ENCODE data around the gene HS1BP3. TPM values are rescaled to one million over a fixed set of nuclear protein-coding genes. Genes with fewer than 3 reads are reported as not detected.

HS1BP3 gene
- total RNA-seq, 1 donor from 2014 or later: 21.0 TPM

GRCh38 chr2:20669562-20670314 is 18.8 kb upstream of the HS1BP3 start:
- DNase-seq (ENCODE audit: low read depth) (no peak), FAIRE-seq (no peak)
- Histone ChIP-seq H3K27me3 (ENCODE audit: insufficient read depth, low read length) (peaks cover 85% of the 10 kb centered on the region), H3K9ac (ENCODE audit: low read length) (no peak overlapping the region), H3K4me3 (ENCODE audit: insufficient read depth, low read depth, low read length) (no peak overlapping the region), H3K79me2 (ENCODE audit: insufficient read depth, low read length) (no peaks in the 10 kb centered on the region), H3K4me2 (ENCODE audit: low read length) (peak overlapping the region; percentile 50), H4K20me1 (ENCODE audit: insufficient read depth, low read length) (peaks cover 14% of the 10 kb centered on the region), H3K36me3 (ENCODE audit: insufficient read depth, low read length) (no peaks in the 10 kb centered on the region), H2AFZ (ENCODE audit: low read depth, low read length) (no peak overlapping the region), H3K9me3 (ENCODE audit: insufficient read depth, low read depth, low read length) (no peaks in the 10 kb centered on the region), H3K4me1 (ENCODE audit: insufficient read depth, low read length) (peaks cover 8% of the 10 kb centered on the region), H3K27ac (ENCODE audit: low read depth, low read length) (no peak overlapping the region)
- H3K4me1 Mint-ChIP-seq (ENCODE audit: low read depth, unreplicated experiment): peaks cover 2% of the 10 kb centered on the region
- no peak overlapping the region for H3K4me3 Mint-ChIP-seq (ENCODE audit: unreplicated experiment)
- no peak overlapping the region for H3K27ac Mint-ChIP-seq (ENCODE audit: unreplicated experiment)
- peaks cover 62% of the 10 kb centered on the region for H3K27me3 Mint-ChIP-seq (ENCODE audit: low read depth, unreplicated experiment)
- TF ChIP-seq, protein P1, sequence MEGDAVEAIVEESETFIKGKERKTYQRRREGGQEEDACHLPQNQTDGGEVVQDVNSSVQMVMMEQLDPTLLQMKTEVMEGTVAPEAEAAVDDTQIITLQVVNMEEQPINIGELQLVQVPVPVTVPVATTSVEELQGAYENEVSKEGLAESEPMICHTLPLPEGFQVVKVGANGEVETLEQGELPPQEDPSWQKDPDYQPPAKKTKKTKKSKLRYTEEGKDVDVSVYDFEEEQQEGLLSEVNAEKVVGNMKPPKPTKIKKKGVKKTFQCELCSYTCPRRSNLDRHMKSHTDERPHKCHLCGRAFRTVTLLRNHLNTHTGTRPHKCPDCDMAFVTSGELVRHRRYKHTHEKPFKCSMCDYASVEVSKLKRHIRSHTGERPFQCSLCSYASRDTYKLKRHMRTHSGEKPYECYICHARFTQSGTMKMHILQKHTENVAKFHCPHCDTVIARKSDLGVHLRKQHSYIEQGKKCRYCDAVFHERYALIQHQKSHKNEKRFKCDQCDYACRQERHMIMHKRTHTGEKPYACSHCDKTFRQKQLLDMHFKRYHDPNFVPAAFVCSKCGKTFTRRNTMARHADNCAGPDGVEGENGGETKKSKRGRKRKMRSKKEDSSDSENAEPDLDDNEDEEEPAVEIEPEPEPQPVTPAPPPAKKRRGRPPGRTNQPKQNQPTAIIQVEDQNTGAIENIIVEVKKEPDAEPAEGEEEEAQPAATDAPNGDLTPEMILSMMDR (IDR thresholded peaks at IDR 0.05; ENCODE audit: insufficient read depth, low read depth, low read length): no peak
- peak; percentile 99 for TF ChIP-seq EZH2 (IDR thresholded peaks at IDR 0.05; ENCODE audit: insufficient read depth, low read length)
- H3K9me3 Mint-ChIP-seq (ENCODE audit: unreplicated experiment): peaks cover 6% of the 10 kb centered on the region
- H3K36me3 Mint-ChIP-seq (ENCODE audit: low read depth, unreplicated experiment): no peaks in the 10 kb centered on the region

GRCh38 chr2:20668871-20669475 is 18.1 kb upstream of the HS1BP3 start:
- Mint-ChIP-seq H3K4me3 (ENCODE audit: unreplicated experiment) (no peak overlapping the region), H3K36me3 (ENCODE audit: low read depth, unreplicated experiment) (no peaks in the 10 kb centered on the region), H3K27ac (ENCODE audit: unreplicated experiment) (no peak overlapping the region), H3K27me3 (ENCODE audit: low read depth, unreplicated experiment) (peaks cover 70% of the 10 kb centered on the region), H3K4me1 (ENCODE audit: low read depth, unreplicated experiment) (peaks cover 2% of the 10 kb centered on the region), H3K9me3 (ENCODE audit: unreplicated experiment) (peaks cover 6% of the 10 kb centered on the region)
- no peak overlapping the region for H3K4me3 ChIP-seq (ENCODE audit: insufficient read depth, low read depth, low read length)
- peaks cover 6% of the 10 kb centered on the region for H3K4me1 ChIP-seq (ENCODE audit: insufficient read depth, low read length)
- H4K20me1 ChIP-seq (ENCODE audit: insufficient read depth, low read length): peaks cover 16% of the 10 kb centered on the region
- H3K27me3 ChIP-seq (ENCODE audit: insufficient read depth, low read length): peaks cover 92% of the 10 kb centered on the region
- FAIRE-seq: no peak
- no peak for DNase-seq (ENCODE audit: low read depth)
- no peak overlapping the region for H3K27ac ChIP-seq (ENCODE audit: low read depth, low read length)
- no peak overlapping the region for H2AFZ ChIP-seq (ENCODE audit: low read depth, low read length)
- no peaks in the 10 kb centered on the region for H3K79me2 ChIP-seq (ENCODE audit: insufficient read depth, low read length)
- no peak for TF ChIP-seq EZH2 (IDR thresholded peaks at IDR 0.05; ENCODE audit: insufficient read depth, low read length)
- TF ChIP-seq, protein P1 (IDR thresholded peaks at IDR 0.05; ENCODE audit: insufficient read depth, low read depth, low read length): no peak
- no peak overlapping the region for H3K9ac ChIP-seq (ENCODE audit: low read length)
- peak overlapping the region; percentile 50 for H3K4me2 ChIP-seq (ENCODE audit: low read length)
- H3K9me3 ChIP-seq (ENCODE audit: insufficient read depth, low read depth, low read length): no peaks in the 10 kb centered on the region
- no peaks in the 10 kb centered on the region for H3K36me3 ChIP-seq (ENCODE audit: insufficient read depth, low read length)

GRCh38 chr2:20668451-20668850 is 17.6 kb upstream of the HS1BP3 start:
- Histone ChIP-seq H3K4me2 (ENCODE audit: low read length) (no peak overlapping the region), H3K36me3 (ENCODE audit: insufficient read depth, low read length) (no peaks in the 10 kb centered on the region), H3K27ac (ENCODE audit: low read depth, low read length) (no peak overlapping the region), H3K9ac (ENCODE audit: low read length) (no peak overlapping the region), H3K4me1 (ENCODE audit: insufficient read depth, low read length) (peaks cover 6% of the 10 kb centered on the region), H3K4me3 (ENCODE audit: insufficient read depth, low read depth, low read length) (no peak overlapping the region), H4K20me1 (ENCODE audit: insufficient read depth, low read length) (peaks cover 16% of the 10 kb centered on the region), H3K27me3 (ENCODE audit: insufficient read depth, low read length) (peaks cover 92% of the 10 kb centered on the region), H3K9me3 (ENCODE audit: insufficient read depth, low read depth, low read length) (no peaks in the 10 kb centered on the region), H3K79me2 (ENCODE audit: insufficient read depth, low read length) (no peaks in the 10 kb centered on the region), H2AFZ (ENCODE audit: low read depth, low read length) (no peak overlapping the region)
- Mint-ChIP-seq H3K36me3 (ENCODE audit: low read depth, unreplicated experiment) (no peaks in the 10 kb centered on the region), H3K27ac (ENCODE audit: unreplicated experiment) (no peak overlapping the region), H3K9me3 (ENCODE audit: unreplicated experiment) (peaks cover 6% of the 10 kb centered on the region), H3K27me3 (ENCODE audit: low read depth, unreplicated experiment) (peaks cover 72% of the 10 kb centered on the region), H3K4me3 (ENCODE audit: unreplicated experiment) (peak overlapping the region; percentile 76), H3K4me1 (ENCODE audit: low read depth, unreplicated experiment) (peaks cover 2% of the 10 kb centered on the region)
- no peak for FAIRE-seq
- TF ChIP-seq, protein P1 (IDR thresholded peaks at IDR 0.05; ENCODE audit: insufficient read depth, low read depth, low read length): no peak
- no peak for DNase-seq (ENCODE audit: low read depth)

Data from astrocyte (in vitro differentiated cells and primary cell).